ENCODE data around the gene THEMIS. TPM values are rescaled to one million over a fixed set of nuclear protein-coding genes. Genes with fewer than 3 reads are reported as not detected.

Gene THEMIS
- total RNA-seq, 1 experiment from 2014 or later, result not detected

- TF ChIP-seq ZNF416 (CRISPR knock-in tag; IDR thresholded peaks at IDR 0.05) (no peak), GRHL2 (CRISPR knock-in tag; IDR thresholded peaks at IDR 0.05; ENCODE audit: insufficient replicate concordance, severe bottlenecking) (no peak)
Observed at GRCh38 chr6:127851197-127851596, 49.7 kb downstream of the THEMIS start (continued).

DNA sequence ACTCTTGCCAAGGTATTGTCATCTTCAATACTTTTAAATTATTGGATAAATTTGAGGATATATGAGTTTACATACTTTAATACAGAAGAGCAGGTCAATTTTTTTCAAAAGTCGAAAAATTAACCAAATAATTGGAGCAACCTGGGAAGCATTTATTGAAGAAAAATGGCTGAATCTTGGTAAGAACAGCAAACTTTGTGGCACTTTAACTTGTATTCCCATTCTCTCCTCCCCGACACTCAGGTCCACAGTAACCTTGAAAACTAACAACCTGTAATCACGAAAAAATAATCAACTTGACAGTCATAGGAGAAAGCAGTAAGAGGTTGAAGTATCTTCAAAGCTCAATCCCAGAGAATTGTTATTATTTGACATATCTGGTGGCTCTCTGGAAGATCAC lies 55.6 kb downstream of the THEMIS start:
- TF ChIP-seq CREB1 (CRISPR knock-in tag; IDR thresholded peaks at IDR 0.05) (no peak), NFYB (CRISPR knock-in tag; conservative IDR thresholded peaks at IDR 0.05; ENCODE audit: low read depth) (no peak), SMAD4 (CRISPR knock-in tag; IDR thresholded peaks at IDR 0.05) (no peak), E2F1 (CRISPR knock-in tag; IDR thresholded peaks at IDR 0.05) (no peak), EMX1 (CRISPR knock-in tag; IDR thresholded peaks at IDR 0.05) (no peak), ATF1 (CRISPR knock-in tag; IDR thresholded peaks at IDR 0.05) (no peak), ZBTB21 (CRISPR knock-in tag; IDR thresholded peaks at IDR 0.05; ENCODE audit: borderline replicate concordance) (no peak), JUN (CRISPR knock-in tag; IDR thresholded peaks at IDR 0.05) (no peak), PREB (CRISPR knock-in tag; IDR thresholded peaks at IDR 0.05; ENCODE audit: borderline replicate concordance) (no peak), ATF2 (CRISPR knock-in tag; IDR thresholded peaks at IDR 0.05; ENCODE audit: borderline replicate concordance, low read depth) (no peak)
- TF ChIP-seq, protein P1, sequence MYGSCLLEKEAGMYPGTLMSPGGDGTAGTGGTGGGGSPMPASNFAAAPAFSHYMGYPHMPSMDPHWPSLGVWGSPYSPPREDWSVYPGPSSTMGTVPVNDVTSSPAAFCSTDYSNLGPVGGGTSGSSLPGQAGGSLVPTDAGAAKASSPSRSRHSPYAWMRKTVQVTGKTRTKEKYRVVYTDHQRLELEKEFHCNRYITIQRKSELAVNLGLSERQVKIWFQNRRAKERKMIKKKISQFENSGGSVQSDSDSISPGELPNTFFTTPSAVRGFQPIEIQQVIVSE (CRISPR knock-in tag; IDR thresholded peaks at IDR 0.05; ENCODE audit: borderline replicate concordance), result no peak
- TF ChIP-seq, protein P2, sequence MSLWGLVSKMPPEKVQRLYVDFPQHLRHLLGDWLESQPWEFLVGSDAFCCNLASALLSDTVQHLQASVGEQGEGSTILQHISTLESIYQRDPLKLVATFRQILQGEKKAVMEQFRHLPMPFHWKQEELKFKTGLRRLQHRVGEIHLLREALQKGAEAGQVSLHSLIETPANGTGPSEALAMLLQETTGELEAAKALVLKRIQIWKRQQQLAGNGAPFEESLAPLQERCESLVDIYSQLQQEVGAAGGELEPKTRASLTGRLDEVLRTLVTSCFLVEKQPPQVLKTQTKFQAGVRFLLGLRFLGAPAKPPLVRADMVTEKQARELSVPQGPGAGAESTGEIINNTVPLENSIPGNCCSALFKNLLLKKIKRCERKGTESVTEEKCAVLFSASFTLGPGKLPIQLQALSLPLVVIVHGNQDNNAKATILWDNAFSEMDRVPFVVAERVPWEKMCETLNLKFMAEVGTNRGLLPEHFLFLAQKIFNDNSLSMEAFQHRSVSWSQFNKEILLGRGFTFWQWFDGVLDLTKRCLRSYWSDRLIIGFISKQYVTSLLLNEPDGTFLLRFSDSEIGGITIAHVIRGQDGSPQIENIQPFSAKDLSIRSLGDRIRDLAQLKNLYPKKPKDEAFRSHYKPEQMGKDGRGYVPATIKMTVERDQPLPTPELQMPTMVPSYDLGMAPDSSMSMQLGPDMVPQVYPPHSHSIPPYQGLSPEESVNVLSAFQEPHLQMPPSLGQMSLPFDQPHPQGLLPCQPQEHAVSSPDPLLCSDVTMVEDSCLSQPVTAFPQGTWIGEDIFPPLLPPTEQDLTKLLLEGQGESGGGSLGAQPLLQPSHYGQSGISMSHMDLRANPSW (CRISPR knock-in tag; conservative IDR thresholded peaks at IDR 0.05; ENCODE audit: low read depth), result no peak
- H3K27ac Mint-ChIP-seq, result no peak overlapping the region
- H3K36me3 Mint-ChIP-seq, result no peaks in the 10 kb centered on the region
- ATAC-seq, result no peak
- H3K9me3 Mint-ChIP-seq, result no peaks in the 10 kb centered on the region
- CTCF ChIA-PET, result interaction anchor here (0.6 to 1.6 kb wide), 2 partner anchors 10 to 86 kb away, joined by 3 to 5 read pairs; no protein-coding TSS in a partner anchor
- H3K4me3 Mint-ChIP-seq, result no peak overlapping the region
- no peaks in the 10 kb centered on the region for H3K4me1 Mint-ChIP-seq
- H3K27me3 Mint-ChIP-seq (ENCODE audit: low read depth), result no peaks in the 10 kb centered on the region
- POLR2A ChIA-PET, result no interaction called here
- DNase-seq (ENCODE audit: low spot score), result no peak

DNA sequence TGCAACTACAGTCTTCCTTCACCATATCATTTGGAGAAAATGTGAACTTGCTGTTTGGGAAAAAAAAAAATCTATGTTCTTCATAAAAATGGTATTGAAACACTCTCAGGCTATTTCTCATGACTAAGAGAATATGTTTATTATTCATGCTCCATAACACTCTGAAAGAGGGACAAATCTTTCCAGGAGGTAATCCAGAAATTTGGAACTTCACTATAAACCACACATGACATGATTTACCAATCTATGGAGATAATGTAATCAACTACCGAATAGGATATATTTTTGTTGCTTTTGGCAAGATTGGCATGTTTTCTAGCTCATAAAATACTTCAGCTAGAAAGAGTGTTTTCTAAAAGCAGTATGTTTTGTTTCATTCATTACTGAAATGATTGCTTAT lies 56.3 kb downstream of the THEMIS start:
- no peak for DNase-seq (ENCODE audit: low spot score)
- TF ChIP-seq SOX15 (CRISPR knock-in tag; IDR thresholded peaks at IDR 0.05) (no peak), GRHL2 (CRISPR knock-in tag; IDR thresholded peaks at IDR 0.05; ENCODE audit: insufficient replicate concordance, severe bottlenecking) (no peak), ETV6 (CRISPR knock-in tag; IDR thresholded peaks at IDR 0.05) (no peak), MXD4 (CRISPR knock-in tag; IDR thresholded peaks at IDR 0.05; ENCODE audit: borderline replicate concordance) (no peak), RORB (CRISPR knock-in tag; IDR thresholded peaks at IDR 0.05) (no peak), GABPB1 (CRISPR knock-in tag; IDR thresholded peaks at IDR 0.05) (no peak), E2F1 (CRISPR knock-in tag; IDR thresholded peaks at IDR 0.05) (no peak), MAX (CRISPR knock-in tag; IDR thresholded peaks at IDR 0.05) (no peak), JAZF1 (CRISPR knock-in tag; IDR thresholded peaks at IDR 0.05) (no peak), EMX1 (CRISPR knock-in tag; IDR thresholded peaks at IDR 0.05) (no peak), FOXJ3 (CRISPR knock-in tag; IDR thresholded peaks at IDR 0.05; ENCODE audit: borderline replicate concordance) (no peak)
- TF ChIP-seq, protein P3, sequence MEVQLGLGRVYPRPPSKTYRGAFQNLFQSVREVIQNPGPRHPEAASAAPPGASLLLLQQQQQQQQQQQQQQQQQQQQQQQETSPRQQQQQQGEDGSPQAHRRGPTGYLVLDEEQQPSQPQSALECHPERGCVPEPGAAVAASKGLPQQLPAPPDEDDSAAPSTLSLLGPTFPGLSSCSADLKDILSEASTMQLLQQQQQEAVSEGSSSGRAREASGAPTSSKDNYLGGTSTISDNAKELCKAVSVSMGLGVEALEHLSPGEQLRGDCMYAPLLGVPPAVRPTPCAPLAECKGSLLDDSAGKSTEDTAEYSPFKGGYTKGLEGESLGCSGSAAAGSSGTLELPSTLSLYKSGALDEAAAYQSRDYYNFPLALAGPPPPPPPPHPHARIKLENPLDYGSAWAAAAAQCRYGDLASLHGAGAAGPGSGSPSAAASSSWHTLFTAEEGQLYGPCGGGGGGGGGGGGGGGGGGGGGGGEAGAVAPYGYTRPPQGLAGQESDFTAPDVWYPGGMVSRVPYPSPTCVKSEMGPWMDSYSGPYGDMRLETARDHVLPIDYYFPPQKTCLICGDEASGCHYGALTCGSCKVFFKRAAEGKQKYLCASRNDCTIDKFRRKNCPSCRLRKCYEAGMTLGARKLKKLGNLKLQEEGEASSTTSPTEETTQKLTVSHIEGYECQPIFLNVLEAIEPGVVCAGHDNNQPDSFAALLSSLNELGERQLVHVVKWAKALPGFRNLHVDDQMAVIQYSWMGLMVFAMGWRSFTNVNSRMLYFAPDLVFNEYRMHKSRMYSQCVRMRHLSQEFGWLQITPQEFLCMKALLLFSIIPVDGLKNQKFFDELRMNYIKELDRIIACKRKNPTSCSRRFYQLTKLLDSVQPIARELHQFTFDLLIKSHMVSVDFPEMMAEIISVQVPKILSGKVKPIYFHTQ (CRISPR knock-in tag; IDR thresholded peaks at IDR 0.05), result no peak

More for the DNA sequence above, 56.3 kb downstream of the THEMIS start:
- Mint-ChIP-seq H3K4me1 (no peaks in the 10 kb centered on the region), H3K27ac (no peak overlapping the region), H3K9me3 (no peaks in the 10 kb centered on the region), H3K27me3 (ENCODE audit: low read depth) (no peaks in the 10 kb centered on the region), H3K36me3 (no peaks in the 10 kb centered on the region), H3K4me3 (no peak overlapping the region)
- ChIA-PET POLR2A (no interaction called here), CTCF (no interaction called here)
- ATAC-seq, result no peak
